Middle frontal gyrus (tissue), 1 donor: ENCODE measurements around the gene TFCP2L1.
"Not testable (repeated sequence)": the region's sequence is repeated elsewhere in the genome, so short reads cannot be mapped to it uniquely, and the experiment has no call there.

Source experiments
- DNase-seq: peaks from one replicate; pipeline ENCODE4 v3.0.0-alpha.2; 2015; ENCODE audit warnings: low spot score; ENCODE audit errors: extremely low spot score

Gene TFCP2L1

DNA sequence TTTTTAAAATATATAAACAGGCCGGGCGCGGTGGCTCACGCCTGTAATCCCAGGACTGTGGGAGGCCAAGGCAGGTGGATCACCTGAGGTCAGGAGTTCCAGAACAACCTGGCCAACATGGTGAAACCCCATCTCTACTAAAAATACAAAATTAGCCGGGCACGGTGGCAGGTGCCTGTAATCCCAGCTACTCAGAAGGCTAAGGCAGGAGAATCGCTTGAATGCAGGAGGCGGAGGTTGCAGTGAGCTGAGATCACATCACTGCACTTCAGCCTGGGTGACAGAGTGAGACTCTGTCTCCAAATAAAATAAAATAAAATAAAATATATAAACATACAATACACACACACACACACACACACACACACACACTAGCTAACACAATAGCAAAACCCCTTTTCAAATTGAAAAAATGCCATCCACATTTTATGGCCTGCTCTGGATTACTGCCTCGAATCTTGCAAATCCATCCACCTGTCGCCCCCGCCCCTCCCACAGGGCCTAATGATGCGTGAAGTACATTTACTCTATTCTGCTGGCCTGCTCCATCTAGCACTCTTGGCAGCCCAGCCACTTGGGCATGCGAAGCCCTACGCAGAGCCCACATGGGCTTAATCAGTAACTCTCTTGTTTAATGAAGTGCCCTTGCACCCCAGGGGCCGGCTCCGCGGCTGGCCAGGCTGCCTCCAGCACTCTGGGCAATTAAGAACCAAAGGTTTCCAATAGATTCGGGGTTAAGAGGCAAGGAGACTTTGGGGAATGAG lies 57.4 kb downstream of the TFCP2L1 start:
- not testable (repeated sequence) for DNase-seq

DNA sequence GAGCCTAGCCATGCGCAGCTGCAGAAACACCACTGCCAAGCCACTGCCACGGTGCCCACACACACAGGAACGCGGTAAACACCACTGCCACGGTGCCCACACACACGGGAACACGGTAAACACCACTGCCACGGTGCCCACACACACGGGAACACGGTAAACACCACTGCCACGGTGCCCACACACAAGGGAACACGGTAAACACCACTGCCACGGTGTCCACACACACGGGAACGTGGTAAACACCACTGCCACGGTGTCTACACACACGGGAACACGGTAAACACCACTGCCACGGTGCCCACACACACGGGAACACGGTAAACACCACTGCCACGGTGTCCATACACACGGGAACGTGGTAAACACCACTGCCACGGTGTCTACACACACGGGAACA lies 59.3 kb downstream of the TFCP2L1 start:
- not testable (repeated sequence) for DNase-seq

DNA sequence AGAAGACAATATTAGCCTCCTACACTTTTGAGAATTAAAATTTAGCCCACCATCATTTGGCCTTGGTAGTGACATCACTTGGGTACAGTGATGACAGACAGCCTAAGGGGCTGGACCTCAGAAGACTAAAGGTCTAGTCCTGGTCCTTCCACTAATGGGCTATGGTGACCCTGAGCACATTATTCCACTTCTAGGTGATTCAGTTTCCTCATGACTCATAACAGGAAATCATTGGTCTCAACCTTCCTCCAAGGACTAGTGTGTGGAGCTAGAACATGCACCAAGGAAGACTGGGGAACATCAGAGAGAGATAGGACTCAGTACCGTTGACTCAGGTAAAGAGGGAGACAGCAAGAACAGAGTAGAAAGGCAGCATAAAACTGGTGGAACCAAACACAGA lies 64.0 kb downstream of the TFCP2L1 start:
- no peak for DNase-seq

DNA sequence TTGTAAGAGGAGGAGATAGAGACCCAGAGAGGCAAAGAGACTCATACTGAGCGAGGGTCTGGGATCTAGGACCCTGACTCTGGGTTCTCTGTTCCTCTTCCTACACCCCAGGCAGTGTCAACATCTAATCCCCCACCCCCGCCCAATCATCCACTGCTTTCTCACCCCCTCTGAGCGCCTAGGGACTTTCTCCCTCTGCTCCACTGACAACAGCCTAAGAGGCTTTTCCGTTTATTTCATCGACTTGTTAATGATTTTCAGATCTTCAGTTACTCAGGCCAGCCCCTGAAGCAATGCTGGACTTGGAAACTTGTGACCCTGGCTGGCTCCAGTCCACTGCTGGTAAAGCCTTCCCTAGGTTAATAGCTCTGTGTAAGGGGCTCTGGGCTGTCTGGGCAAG lies 65.1 kb downstream of the TFCP2L1 start:
- DNase-seq, result no peak

DNA sequence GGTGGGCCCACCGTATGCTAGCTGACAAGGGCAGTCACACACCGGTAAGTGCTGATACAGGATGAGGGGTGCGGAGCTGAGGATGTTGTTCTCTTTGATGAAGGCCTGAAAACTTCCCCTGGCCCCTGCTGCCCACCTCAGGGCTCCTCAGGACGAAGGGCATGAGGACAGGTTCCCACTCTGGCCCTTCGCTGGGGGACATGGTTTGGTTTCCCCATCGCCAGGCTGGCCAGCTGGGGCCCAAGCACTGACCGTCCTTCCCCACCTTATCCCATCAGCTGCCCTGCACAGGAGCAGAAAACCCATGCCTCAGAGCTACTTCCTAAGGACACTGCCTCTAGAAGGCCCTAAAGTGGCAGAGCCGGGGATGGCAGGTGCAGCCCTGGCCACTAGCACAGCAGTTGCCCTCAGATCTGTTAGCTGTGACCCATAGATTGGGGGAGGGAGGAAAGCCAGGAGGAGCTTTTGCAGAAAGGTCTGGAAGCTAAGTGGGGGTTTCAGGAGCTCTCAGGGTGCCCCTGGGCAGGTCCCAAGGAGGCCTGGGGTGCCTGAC lies 66.5 kb downstream of the TFCP2L1 start:
- DNase-seq, result no peak

DNA sequence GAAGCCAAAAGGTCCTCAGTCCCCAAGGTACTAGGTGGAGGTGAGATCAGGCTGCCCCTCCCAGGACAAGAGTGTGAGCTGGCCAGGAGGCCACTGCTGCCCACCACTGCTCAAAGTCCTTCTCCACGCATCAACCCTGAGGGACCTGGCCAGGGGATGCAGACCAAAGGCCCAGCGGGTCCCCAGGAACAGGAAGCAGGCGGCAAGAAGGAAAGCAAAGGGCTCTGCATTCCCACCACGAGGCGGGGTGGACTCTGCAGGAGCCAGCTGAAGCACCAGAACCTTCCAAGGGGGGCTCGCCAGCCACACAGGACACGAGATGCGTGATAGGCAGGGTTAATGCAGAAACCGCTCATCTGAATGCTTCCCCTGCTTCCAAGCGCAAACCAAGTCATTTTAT lies 67.4 kb downstream of the TFCP2L1 start:
- DNase-seq, result no peak

DNA sequence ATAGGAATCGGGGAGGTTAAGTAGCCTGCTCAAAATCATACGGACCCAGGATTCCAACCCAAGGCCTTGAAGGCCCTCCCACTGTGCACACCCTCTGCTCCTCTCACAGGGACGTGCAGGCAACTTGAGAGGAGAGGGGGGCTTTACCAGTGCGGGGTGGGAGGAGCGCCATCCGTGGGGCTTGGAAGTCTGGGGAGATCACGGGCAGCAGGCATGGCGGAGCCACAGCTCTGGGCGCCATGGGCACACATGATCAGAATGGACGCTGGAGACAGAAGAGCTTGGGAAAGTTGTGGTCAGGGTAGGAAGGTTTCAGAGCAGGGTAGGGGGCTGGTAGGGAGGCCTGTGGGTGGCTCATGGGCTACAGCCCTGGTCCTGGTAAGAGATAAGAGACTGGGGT lies 70.7 kb downstream of the TFCP2L1 start:
- DNase-seq, result no peak

DNA sequence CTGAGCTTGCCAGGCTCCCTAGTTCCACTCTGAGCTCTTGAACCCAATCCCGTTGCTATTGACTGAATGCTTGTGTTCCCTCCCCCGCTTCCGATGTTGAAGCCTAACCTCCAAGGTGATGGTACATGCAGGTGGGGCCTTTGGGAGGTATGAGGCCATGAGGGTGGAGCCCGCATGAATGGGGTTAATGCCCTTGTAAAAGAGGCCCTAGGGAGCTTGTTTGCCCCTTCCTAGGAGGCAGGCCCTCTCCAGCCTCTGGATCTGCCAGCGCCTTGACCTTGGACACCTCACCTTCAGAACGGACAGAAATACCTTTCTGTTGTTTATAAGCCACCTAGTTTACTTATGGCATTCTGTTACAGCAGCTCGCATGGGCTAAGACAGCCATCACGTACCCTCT lies 71.6 kb downstream of the TFCP2L1 start:
- DNase-seq, result no peak

DNA sequence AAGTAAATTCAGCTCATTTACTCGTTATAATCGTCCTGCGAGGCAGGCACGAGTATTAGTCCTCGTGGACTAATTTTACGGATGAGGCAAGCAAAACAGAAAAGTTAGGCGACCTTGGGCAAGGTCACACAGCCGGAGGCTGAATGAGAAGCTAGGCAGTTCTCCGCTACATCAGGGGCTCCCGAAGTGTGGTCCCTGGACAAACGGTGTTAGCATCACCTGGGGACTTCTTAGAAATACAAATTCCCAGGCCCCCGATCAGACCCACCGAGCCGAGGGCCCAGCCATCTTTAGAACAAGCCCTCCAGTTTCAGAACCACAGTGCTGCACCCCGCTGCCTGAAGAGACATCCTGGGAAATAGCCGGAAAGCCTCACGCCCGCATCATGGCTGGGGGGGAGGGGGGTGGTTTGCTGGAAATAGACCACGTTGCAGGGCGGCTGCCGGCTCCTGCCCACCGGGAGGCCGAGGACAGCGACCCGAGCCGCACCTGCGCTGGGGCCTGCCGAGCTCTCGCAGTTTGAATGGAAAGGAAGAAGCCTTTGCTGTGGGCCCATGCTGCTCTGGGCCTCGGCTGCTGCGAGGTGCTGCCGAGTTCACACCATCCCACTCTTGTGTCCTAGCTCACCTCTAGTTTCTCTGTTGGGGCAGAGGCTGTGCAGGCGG lies 72.2 kb downstream of the TFCP2L1 start:
- no peak for DNase-seq

DNA sequence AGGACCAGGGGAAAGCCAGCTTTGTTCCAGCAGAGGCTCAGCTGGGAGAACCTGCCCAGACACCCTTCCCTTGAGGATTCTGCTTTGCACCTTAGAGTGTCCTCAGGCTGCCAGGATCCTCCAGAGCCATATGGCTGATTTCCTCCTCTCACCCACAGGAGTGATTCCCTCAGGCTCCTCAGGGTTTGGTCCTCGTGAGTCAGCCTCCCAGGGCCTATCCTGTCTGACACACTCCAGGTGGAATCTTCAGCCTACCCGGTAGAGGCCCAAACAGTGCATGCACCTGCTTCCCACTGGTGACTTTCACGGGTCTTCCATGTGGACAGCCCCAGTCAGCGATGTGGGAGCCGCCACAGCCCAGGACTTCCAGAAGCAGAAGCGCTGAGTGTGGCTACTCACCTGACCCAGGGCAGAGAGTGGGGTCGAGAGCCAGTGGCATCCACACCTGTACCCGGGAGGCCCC lies 73.3 kb downstream of the TFCP2L1 start:
- DNase-seq, result no peak

DNA sequence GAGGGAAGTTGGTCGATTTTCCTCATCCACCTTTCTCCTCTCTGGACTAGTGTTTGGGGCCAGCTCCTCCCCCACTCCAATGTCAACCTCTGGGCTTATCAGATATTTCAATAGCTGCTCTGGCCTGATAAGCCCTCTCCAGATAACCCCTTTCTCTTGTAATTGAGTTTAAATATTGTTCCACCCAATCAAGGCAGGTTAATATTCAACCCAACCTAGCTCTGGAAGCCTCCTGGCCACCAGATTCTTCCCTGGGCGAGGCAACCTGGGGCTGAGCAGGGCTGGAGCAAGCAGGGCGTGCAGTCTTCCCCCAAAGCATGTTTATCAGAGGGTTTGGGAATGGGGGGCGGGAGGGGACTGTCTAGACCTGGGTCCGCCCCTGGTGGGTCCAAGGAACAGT lies 73.8 kb downstream of the TFCP2L1 start:
- DNase-seq, result no peak

DNA sequence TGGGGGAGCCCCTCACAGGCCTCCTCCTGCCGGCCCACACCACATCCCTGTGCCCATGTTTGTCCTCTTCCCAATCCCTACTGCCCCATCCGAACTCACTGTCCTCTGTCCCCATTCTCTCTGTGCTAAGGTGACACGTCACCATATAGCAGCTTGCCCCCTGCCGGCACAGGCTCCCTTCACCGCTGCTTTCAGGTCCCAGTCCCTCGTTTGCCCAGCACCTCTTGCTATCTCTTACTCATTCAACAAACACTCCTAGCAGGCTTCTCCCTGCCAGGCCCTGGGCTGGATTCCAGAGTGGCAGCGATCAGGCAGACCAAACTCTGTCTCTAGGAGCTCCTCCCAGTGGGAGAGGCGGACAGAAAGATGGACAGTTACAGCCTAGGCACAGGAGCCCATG lies 74.3 kb downstream of the TFCP2L1 start:
- no peak for DNase-seq

DNA sequence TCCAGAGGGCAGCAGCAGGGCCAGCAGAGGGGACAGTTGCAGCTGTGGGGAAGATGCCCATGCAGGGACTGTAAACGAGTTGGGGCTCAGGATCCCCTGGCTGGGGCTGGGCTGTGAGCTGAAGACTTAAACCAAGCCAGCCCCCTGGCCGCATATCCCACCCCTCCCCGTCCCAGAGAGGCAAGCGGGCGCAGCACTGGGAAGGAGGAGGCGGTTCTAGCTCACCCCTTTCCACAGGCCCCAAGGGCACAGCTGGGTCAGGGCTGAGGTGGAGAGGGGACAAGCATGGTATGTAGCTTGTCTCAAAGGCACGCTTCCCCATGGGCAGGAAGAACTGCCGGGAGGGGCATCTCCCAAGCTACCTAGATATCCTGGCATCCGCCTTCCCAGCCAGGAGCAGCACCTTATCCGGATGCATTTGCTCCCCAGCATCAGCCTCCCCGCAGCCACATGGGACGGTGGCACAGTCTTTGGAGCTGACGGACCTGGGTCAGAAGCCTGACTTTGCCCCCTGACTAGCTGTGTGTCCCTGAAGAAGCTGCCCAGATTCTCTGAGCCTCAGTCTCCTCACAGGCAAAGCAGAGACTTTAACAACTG lies 75.9 kb downstream of the TFCP2L1 start:
- no peak for DNase-seq

DNA sequence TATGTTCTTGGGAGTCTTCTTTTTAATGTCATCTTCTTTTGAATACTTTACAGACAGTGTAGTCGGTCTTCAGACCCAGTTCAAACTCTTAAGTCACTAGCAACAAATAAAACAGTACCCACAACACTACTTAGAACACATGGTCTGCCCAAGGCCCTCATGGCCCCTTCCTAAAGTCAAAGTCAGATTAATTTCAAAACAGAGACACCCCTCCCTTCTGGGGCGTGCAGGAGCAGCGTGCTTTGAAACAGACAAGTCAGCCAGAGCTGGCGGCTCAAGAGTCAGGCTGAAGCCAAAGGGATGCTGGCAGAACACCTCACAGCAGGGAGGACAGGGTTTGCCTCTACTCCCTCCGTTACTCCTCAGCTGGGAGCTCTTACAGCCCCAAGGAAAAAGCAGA lies 77.5 kb downstream of the TFCP2L1 start:
- DNase-seq, result no peak

DNA sequence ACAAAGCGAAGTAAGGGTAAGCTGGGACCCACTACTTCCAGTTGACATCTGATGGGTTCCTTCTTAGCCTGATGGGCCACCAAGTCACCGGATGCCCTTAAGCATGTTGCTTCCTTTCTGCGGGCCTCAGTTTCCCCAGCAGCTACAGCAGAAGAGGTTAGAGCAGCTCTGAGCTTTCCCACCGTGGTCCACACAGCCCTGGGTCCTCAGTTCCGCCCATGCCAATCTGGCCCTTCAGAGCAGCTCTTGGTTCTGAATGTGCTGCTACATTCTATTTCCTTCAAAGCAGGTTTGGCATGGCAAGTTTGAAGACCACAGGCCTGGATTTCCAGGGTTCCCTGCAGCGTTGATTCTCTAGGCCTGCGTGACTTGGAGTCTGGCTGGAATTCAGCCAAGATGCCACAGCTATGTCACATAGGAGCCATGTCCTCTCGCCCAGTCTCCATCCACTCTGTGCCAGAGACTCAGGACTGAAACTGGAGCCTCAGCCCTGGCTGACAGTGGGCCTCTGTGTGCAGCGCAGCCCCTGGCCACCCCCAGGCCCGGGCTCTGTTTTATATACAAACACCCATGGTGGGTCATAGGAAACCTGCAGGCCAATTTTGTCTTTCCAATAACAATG lies 79.6 kb downstream of the TFCP2L1 start:
- no peak for DNase-seq

DNA sequence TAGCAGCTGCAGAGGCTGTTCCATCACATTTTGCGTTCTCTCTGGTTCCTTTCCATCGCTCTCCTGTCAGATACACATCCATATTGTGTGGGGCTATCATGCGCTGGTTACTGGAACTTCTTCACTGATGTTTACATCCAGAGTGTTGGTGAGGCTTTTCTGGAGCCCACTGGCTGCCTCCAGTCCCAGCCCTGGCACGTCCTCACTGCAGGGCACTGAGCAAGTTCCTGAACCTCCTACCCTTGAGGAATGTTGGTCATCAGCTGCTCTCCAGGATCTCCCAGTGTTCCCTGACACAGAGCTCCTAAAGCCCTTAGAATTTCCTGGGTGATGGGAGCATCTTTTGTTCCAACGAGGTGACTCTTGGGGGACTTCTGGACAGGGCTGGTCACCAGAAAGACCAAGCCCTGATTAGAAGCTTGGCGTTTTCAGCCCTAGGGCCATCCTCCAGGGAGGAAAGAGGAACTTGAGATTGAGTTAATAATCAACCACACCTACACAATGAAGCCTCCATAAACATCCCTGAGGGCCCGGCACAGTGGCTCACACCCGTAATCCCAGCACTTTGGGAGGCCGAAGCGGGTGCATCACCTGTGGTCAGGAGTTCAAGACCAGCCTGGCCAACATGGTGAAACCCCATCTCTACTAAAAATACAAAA lies 81.3 kb downstream of the TFCP2L1 start:
- DNase-seq, result no peak

DNA sequence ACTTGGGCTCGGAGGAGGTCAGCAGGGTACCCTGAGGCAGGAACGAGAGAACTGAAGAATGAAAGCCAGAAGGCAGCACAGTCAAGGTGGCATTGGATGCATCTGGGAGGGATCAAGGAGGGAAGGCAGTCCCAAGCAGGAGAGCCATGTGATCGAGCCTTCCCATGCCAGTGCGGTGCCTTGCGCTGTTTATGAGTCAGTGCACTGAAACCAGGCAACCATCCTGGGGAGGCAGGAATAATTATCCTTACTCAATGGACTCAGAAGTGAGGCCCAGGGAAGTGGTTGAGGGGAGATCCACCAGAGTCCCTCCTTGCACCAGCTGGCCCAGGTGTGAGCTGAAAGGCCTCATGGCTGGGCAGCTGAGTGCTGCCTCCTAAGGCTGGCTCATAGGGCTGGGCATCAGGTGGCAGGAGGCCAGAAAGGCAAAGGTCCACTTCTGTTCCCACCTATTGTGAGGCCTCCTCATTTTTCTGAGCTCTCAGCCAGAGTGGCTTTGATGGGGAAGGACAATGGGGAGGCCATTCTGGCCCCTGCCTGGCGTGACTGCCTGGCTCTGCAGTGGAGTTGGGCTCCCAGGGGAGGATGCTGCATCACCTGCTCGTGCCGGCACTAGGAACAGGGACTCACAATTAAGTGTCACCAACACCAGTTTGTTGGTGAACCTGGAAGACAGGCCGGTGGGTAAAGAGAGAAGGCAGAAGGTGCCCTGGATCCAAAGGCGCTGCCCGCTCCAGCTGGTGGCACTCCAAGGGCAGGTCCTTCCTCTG lies 82.3 kb downstream of the TFCP2L1 start:
- DNase-seq, result no peak

DNA sequence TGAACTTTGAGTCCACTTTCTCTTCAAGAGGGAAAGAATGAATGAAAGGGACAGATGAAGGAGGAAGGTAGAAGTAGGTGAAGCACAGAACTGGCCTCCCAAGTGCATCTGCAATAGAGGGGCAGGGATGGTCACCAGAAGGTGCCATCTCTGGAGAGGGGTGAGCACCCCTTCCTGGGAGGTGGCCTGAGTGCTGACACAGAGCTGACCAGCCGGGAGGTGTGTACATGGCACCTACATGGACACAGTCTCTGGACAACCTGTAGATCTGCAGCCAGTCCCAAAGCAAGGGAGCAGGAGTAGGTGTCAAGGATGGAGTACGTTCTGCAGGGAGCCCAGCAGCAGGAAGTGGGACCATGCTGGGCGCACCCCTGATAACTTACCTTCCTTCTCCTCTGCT lies 83.2 kb downstream of the TFCP2L1 start:
- no peak for DNase-seq

DNA sequence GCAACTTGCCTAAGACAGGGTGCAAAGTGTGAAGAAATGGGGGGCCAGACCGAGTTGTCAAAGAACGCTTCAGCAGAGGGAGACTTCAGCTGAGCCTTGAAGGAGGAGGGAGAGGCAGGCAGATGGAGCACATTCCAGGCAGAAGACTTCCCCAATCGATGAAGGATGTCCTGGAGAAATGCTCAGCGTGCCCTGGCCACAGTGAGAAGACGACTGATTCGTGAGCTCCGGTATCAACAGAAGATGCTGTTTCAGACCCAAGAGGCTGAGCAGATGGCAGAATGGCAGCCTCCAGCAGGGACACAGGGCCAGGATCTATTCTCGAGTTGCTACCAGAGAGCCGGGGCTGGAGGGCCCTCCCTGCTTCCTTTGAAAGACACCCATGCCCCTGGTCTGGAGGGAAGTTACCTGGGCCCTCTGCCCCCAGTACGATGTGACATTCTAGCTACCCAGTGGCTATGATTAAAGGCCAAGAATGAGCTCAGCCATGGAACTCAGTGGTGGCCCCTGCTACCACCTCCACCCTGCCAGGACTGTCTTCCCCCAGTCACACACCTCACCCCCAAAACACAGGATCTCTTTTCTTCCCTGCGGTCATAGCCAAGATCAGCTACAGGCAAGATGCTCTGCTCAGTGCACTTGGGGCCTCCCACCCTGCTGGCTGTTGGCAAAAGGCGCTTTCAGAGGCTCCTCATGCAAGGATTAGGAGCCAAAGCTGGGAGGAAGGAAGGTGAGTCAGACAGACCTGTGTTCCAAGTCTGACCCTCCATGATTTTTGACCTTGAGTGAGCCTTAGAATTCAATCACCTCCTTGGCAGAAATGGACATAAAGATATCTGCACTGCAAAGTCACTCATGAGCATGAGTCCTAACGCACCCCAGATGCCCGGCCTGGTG lies 84.3 kb downstream of the TFCP2L1 start:
- no peak for DNase-seq

DNA sequence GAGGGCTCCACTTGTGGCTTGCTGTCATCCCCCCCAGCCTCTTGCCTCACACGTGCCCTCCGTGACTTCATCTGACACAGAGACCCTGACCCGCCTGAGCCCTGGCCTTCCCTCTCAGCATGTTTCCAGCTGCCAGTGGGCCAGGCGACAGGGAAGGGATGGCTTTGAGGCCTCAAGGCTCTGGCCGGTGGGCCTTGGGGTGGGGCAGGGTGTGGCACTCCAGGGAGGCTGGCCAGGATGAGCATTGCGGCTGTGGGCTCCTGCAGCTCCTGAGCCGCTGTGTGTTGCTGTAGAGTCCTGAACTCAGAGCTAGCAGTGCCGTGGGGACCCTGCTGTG lies 85.0 kb downstream of the TFCP2L1 start:
- no peak for DNase-seq
